AG08395 (cell line): Measurements from ENCODE around the gene HELT.

Experiments used
- DNase-seq: peaks from one replicate; pipeline ENCODE4 v3.0.0; 2012; ENCODE audit warnings: mixed read lengths, low spot score

Gene HELT

DNA sequence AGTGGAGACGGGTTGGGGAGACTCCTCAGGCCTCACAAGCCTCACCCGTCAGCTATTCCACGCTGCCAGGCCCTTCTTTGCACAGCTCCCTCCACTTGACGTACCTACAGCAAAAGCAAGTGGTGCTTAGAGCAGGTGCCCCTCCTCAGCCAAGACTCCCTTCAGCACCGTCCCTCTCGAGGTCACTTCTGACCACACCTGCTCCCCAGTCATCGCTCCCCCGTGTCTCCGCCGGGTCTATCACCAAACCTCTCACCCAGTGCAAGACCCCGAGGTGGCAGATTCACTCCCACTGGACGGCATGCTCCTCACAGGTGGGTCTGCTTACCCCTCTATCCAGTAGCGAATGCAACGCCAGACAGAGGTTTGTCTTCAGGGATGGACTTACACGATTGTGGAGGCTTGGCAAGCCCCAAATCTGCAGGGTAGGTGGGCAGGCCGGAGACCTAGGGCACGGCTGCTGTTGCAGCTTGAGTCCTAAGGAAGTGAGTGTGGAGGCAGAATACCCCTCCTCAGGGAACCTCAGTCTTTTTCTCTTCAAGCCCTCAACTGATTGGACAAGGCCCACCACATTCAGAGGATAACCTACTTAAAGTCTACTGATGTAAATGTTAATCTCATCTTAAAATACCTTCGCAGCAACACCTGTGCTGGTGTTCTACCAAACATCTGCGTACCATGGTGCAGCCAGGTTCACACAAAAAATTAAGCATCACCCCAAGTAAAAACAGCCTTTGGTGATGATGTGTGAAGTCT is 14.5 kb upstream of the HELT start:
- DNase-seq, result no peak

- DNase-seq, result no peak
These were observed 13.6 kb upstream of the HELT start for GRCh38 chr4:185004562-185005218.

- peak; percentile 80 for DNase-seq
These were observed 13.0 kb upstream of the HELT start for GRCh38 chr4:185005219-185005819.

- DNase-seq, result no peak
These were observed 6.9 kb upstream of the HELT start for GRCh38 chr4:185011408-185011807.

DNA sequence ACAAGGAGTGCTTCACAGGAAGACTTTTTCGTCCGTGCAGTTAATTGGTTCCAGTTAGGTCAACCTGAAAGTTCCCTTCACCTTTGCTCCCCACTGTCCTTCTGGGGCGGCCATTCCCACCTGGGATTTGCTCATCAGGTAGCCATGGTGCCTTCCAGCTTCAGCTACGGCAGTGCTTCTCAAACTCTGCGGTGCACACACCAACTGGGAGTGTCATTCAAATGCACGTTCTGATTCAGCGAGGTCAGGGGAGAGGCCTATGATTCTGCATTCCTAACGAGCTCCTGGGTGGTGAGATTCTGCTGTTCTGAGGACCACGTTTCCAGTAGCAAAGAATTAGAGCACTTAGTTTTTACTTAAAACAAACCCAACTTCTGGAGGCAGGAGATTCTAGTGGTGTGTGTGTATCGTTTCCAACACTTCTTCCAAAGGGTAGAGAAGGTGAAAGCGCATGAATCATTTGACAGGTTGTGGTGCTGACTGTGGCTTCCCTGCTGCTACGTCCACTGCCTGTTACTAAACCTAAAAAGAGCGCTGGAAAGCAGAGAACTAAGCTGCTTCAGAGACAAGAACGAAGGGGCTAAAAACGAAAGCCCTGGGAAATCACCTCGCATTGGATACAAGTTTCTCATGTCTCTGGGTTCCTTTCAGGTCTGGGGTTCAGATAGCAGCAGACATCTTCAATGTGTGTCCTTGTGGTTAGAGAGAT is 4.7 kb upstream of the HELT start:
- DNase-seq, result no peak

DNA sequence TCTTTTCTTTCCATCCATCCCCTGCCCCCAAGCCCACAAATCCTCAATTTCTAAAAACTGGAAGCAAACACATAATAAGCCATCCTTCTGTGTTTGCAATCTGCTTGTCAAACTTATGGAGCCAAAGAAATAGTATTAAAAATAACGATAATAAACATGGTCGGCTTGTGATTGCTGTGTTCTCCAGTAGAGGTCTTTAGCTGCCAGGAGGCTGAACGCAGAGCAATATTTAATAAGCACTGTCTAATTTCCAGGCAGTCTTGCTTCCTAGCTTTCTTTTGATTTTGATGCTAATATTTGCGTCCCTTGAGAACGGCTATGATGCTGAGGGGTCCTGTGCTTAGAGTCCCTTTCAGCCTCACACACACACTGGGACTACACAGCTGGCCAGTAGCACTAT is 3.2 kb upstream of the HELT start:
- DNase-seq, result no peak

GRCh38 chr4:185016101-185016940 is 2.0 kb upstream of the HELT start:
- no peak for DNase-seq

- no peak for DNase-seq
These were observed 1.1 kb upstream of the HELT start for GRCh38 chr4:185016946-185017758.

DNA sequence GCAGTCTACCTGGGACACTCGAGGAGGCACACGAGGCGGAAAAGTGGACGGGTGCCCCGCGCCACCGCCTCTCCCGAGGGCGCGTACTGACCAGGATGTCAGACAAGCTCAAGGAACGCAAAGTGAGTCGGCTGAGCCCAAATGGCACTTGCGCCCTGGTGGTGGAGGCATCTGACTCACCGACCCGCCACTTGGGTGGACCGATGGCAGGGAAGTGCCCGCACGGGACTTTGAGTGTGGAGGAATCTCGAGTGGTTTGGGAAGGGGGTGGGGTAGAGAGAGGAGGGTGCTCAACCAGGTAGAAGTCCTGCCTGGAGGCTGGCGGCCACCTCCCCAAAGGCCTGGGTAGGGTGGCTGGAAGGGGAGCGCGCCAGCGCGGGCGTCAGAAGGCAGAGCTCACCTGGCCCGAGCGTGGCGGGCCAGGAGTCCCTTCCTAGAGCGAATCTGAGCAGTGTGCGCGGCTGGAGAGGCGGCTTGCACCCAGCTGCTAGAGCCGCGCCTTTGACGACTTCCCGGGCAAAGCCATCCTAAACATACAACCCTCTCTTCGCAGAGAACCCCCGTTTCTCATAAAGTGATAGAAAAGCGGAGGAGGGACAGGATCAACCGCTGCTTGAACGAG is 655 bp downstream of the HELT start:
- no peak for DNase-seq

DNA sequence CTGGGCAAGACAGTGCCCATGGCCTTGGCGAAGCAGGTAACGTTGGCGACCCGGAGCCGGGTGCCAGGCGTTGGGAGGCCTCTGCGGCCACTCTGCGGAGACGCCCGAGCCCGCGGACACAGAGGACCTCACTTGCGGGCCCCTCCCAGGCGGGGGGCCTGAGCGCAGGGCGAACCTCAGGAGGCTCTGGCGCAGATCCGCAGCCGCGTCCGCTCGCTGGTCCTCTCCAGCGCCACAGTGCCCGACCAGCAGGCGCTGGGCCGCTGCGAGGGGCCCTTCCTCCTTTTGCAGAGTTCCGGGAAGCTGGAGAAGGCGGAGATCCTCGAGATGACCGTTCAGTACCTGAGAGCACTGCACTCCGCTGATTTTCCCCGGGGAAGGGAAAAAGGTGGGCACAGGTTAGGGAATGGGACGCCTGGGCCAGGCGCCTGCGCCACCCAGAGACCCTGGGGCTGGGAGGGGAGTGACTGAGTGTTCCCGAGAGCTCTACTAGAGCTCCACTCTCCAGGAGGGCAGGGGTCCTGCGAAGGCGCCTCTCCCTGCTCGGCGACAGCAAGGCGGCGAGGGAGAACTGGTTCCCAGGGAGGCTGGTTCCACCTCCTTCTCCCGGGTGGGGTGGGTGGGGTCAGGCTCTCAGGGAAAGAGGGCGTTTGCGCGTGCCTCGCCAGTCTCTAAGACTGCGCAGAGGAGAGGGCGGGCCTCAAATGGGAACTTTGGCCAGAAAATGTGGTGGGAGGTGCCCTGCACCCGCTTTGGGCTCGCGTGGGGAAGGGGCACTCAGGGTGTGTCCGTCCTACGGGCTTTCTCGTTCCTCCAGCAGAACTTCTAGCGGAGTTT is 1.4 kb downstream of the HELT start:
- DNase-seq, result no peak

- DNase-seq, result no peak
These were observed 2.1 kb downstream of the HELT start for GRCh38 chr4:185020293-185020808.

DNA sequence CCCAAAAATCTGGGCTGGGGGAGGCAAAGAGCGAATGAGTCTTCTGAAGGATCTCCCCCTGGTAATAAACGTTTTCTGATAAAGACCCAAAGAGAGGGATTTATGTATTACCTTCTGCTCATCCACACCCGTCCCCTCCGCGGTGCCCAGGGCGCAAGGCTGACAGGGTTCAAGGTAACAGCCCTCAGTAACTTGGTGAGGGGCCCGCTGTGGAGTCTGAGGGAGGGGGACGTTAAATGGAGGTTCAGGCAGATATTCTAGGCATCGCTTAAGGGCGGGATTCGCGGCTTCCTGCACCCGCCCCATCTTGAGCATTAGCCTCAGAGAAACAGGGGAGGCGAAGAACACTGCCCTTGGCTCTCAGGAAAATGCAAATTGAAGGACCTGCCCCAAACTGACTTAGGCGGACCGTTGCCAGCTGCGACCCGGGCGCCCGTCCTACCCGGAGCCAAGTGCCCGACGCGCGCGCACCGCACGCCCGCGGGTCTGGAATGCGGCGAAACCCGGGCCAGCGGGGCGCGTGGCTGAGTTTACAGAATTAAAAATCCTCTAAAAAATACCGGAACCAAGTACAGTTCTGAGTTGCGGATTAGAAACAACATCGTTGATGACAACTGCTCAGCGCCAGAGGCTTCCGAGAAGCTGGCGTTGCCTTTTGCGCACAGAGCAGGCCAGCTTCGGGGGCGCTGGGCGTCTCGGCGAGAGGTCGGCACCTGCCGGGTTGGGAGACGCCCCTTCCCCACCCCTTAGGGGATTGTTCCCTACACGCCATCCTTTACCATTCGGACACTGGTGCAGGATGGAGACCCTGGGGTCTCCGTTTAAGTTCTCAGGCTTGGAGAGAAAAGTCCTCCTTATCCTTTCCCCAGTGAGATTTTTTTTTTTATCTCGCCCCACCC is 2.8 kb downstream of the HELT start:
- DNase-seq, result no peak

- DNase-seq, result no peak
These were observed 5.2 kb downstream of the HELT start for GRCh38 chr4:185023471-185023870.

GRCh38 chr4:185028625-185029024 is 10.3 kb downstream of the HELT start:
- DNase-seq, result no peak

DNA sequence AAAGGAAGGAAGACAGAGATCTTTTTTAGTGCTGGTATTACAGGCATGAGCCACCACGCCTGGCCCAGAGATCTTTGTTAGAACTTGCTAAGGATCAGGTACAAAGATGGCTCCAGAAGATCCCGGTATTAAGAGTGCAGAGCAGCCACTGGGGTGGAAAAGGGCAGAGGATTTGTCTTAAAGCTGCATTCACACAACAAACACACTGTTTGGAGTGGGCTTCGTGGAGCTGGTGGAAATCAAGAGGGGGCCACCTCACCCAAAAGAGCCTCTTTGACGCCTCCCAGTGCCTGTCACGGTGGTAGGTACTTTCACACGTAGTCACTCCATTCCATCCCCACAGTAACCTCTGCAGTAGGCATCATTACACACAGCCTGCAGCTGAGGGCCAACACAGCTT is 13.3 kb downstream of the HELT start:
- DNase-seq, result no peak

DNA sequence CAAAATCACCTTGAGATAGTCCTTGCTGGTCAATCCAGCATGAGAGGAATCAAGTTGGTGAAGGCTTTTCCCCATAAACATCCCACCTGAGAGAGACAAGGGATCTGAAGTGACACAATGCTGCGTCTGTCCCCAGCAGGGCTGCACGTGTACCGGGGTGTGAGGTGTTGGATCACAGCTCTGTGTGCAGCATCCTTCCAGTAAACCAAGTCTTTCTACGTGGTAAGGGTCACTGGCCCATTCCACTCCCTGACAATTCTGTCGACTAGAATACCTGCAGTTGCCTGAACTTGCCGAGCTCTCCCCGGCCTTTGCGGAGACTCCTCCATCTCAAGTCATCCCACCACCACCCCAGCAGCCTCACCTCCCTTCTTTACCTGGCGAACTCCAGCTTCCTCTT is 14.8 kb downstream of the HELT start:
- DNase-seq, result no peak

DNA sequence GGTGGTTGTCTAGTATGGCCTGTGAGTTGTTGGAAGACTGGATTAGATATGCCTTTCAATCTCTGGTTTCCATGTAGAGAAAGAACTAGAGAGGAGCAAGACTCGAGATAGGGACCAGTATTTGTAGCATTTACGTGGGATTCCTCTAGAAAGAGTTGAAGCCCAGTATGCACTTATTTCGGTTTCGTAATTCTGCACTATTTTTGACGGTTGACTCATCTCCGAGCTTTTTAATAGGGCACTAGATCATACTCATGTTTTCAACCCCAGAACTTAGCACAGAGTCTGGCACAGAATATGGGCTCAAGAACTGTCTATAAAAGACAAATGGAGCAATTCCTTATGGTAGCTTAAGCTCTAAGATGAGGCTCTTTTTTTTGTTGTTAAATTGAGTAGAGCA is 15.7 kb downstream of the HELT start:
- DNase-seq, result no peak

DNA sequence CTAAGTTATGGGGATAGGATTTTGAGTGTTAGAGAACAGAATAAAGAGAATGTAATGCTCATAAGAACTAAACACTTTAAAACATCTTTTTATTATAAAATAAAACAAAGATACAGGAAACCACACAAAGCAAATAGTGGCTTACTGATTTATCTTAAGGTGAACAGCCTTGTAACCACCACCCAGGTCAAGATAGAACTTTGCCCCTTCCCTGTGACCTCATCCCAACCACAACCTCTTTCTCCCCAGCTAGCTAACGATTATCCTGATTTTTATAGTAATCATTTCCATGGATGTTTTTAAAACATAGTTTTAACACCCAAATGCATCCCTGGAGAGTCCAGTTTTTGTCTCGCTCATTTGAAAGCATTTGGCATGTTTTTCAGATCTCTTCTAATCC is 17.0 kb downstream of the HELT start:
- no peak for DNase-seq
